Epithelial cell of esophagus (primary cell): ENCODE results near the gene SRSF4.

Experiments used
- DNase-seq: peaks from one replicate; pipeline ENCODE4 v3.0.0; 2010; ENCODE audit warnings: low read depth
- H3K4me3 ChIP-seq: 2 replicates; pipeline ENCODE4 v1.5.1; 2011; ENCODE audit warnings: mild to moderate bottlenecking, low read length, control low read depth
- CTCF ChIP-seq: IDR thresholded peaks from 2 replicates; pipeline ENCODE4 v1.5.1; 2011; ENCODE audit warnings: low read depth, mild to moderate bottlenecking, low read length, control low read depth, inconsistent platforms; ENCODE audit not compliant: insufficient read depth; ENCODE audit errors: missing control alignments

The SRSF4 gene

DNA sequence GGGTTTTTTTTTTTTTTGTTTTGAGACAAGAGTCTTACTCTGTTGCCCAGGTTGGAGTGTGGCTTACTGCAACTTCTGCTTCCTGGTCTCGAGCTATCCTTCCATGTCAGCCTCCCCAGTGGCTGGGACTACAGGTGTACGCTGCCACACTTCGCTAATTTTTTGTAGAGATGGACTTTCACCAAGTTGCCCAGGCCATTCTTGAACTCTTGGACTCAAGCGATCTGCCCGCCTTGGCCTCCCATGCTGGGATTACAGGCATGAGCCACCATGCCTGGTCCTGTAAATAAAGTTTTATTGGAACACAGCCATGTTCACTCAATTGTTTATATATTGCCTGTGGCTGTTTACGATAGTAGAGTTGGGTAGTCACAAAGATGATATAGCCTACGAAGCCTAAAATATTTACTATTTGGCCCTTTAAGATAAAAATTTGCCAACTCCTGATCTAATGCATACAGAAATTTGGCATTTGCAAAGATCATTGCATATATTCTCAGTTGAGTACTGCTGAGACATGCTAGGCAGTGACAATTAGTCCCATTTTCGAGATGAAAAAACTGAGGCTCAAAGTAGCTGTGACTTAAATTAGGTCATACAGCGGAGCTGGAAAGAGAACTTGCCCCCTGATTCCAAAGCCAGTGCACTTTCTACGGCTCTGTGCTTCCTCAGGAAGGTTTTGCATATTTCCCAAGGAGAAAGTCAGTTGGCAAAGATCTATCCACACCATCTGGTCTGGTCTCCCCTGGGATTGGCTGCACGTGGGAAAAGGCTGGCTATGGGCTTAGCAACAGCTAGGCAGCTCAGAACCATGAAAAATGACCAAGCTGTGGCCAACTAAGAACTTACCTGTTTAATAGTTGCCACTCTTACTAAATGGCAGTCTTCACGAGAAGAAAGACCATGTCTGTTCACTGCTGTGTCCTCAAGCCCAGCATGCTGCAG is 29.7 kb upstream of the SRSF4 start:
- no peak for DNase-seq
- no peak overlapping the region for H3K4me3 ChIP-seq
- no peak for TF ChIP-seq CTCF

DNA sequence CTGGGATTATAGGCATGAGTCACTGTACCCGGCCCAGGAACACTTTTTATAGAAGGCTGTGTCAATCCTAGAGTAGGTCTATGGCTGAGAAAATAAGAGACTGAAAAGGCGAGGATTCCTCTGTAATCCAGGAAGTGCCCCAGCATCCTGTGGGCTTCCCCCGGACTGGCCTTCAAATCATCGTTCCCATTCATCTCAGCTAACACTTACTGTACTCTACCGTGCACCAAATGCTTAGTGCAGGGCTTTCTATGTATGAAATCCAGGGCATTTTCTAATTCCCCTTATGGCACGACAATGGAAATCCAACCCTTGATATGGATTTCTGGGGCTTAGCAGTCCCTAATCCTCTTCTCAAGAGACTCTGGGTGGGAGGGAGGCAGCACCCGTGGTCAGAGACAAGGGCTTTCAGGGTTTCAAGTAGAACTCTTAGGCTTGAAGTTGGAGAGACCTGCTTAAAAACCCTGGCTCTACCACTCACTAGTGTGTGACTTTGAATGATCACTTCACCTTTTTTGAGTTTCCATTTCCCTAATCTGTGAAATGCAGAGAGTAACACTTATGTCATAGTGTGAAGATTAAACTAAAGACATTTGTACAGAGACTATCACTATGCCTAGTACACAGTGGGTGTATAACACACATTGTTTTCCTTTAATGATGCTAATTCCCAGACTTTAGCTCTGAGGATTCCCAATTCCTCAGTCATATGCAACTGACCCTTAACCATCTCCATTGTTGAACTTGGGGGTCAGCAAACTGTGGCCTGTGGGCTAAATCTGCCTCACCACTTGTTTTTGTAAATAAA is 28.8 kb upstream of the SRSF4 start:
- no peak for TF ChIP-seq CTCF
- no peak overlapping the region for H3K4me3 ChIP-seq
- no peak for DNase-seq

DNA sequence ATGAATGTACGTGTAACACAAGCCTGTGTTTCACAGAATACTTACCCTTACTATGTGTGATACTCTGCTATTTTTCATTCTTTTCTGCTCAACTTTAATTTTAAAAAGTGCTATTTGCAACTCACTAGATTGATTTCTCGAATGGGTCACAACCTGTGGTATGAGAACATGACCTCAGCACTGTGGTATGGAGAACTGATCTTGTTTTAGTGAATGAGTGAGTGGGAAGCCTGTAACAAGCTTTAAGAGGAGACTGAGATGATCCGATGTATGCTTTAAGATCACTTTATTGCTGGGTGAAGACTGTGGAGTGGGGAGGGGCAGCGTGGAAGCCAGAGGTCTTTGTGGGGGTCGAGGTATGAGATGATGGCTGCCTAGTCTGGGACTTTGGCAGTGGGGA is 27.5 kb upstream of the SRSF4 start:
- TF ChIP-seq CTCF, result no peak
- DNase-seq, result no peak
- H3K4me3 ChIP-seq, result no peak overlapping the region

DNA sequence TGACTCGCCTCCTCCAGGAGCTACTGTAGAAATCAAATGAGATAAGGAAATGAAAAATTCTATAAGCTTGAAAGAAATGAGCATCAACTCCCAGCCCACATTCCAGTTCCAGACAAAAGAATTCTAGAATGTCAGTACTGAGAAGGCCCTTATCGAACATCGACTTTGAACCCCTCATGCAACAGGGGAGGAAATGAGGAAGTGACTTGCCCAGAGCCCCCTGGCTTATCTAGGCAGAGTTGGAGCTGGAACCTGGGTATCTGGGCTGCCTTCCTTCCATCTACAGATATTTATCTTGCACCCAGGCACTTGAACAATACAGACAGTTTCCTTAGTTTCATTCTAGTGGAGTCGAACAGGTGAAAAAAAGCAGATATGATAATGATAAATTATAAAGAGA is 26.7 kb upstream of the SRSF4 start:
- DNase-seq, result no peak
- no peak for TF ChIP-seq CTCF
- H3K4me3 ChIP-seq, result no peak overlapping the region

GRCh38 chr1:29202584-29203340 is 21.1 kb upstream of the SRSF4 start:
- TF ChIP-seq CTCF, result peak; percentile 97
- H3K4me3 ChIP-seq, result no peak overlapping the region
- DNase-seq, result peak; percentile 98

- H3K4me3 ChIP-seq, result no peak overlapping the region
- no peak for TF ChIP-seq CTCF
- DNase-seq, result no peak
Observed at GRCh38 chr1:29202053-29202452, 20.4 kb upstream of the SRSF4 start.
